ENCODE results near the gene TNS2. TPM values are rescaled to one million over a fixed set of nuclear protein-coding genes. Genes with fewer than 3 reads are reported as not detected.

TNS2 gene
- total RNA-seq, 1 donor from 2014 or later, result 232 TPM

GRCh38 chr12:53039851-53040250, 10.0 kb upstream of the TNS2 start:
- DNase-seq, result no peak
- no peak for ATAC-seq
- Histone ChIP-seq H3K36me3 (peaks cover 55% of the 10 kb centered on the region), H3K9me3 (no peaks in the 10 kb centered on the region), H3K4me1 (peaks cover 20% of the 10 kb centered on the region), H3K4me3 (no peak overlapping the region), H3K27ac (no peak overlapping the region), H3K27me3 (no peaks in the 10 kb centered on the region)
- TF ChIP-seq CTCF (IDR thresholded peaks at IDR 0.05), result no peak
- intact Hi-C loops (cut with DNase I), result no loop called here

GRCh38 chr12:53042607-53043454, 7.0 kb upstream of the TNS2 start:
- intact Hi-C loops (cut with DNase I), result no loop called here
- Histone ChIP-seq H3K27me3 (no peaks in the 10 kb centered on the region), H3K4me3 (no peak overlapping the region), H3K27ac (no peak overlapping the region), H3K9me3 (no peaks in the 10 kb centered on the region), H3K4me1 (peaks cover 37% of the 10 kb centered on the region), H3K36me3 (peaks cover 25% of the 10 kb centered on the region)
- no peak for ATAC-seq
- no peak for DNase-seq
- no peak for TF ChIP-seq CTCF (IDR thresholded peaks at IDR 0.05)

DNA sequence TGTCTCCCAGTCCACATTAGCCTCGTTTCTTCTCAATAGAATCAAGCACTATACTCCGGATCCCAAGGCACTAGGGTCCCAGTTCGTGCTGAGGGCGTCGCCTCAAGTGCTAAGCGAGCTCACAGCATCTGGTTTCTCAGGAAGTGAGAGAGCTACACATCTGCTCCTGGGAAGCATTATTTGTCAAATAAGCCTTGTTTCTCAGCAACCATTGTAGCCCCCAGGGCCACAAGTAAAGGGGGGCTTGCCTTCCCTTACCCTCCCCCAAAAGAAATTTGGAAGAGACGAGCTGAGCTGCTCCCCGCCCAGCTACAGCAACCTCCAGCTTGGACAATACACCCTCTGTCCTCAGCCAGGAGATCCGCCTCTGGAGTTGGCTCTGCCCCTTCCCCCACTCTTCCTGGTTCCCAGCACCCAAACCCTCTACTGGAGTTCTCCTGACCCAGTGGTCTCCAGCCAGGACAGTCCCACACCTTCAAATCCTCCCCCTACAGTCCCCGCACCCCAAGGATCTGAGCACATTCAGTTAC, 5.7 kb upstream of the TNS2 start:
- TF ChIP-seq CTCF (IDR thresholded peaks at IDR 0.05), result no peak
- DNase-seq (no peak), ATAC-seq (no peak)
- Histone ChIP-seq H3K4me1 (peaks cover 39% of the 10 kb centered on the region), H3K9me3 (no peaks in the 10 kb centered on the region), H3K27ac (peak overlapping the region; percentile 98), H3K36me3 (peaks cover 16% of the 10 kb centered on the region), H3K27me3 (no peaks in the 10 kb centered on the region), H3K4me3 (no peak overlapping the region)
- intact Hi-C loops (cut with DNase I), result no loop called here

GRCh38 chr12:53044896-53045695, 4.8 kb upstream of the TNS2 start:
- ATAC-seq (no peak), DNase-seq (no peak)
- Histone ChIP-seq H3K36me3 (peaks cover 7% of the 10 kb centered on the region), H3K4me1 (peaks cover 35% of the 10 kb centered on the region), H3K27me3 (no peaks in the 10 kb centered on the region), H3K27ac (peak overlapping the region; percentile 98), H3K4me3 (peak overlapping the region; percentile 67), H3K9me3 (no peaks in the 10 kb centered on the region)
- TF ChIP-seq CTCF (IDR thresholded peaks at IDR 0.05), result no peak
- intact Hi-C loops (cut with DNase I), result no loop called here

GRCh38 chr12:53045696-53046045, 4.2 kb upstream of the TNS2 start:
- Histone ChIP-seq H3K36me3 (peaks cover 5% of the 10 kb centered on the region), H3K4me1 (peaks cover 35% of the 10 kb centered on the region), H3K4me3 (peak overlapping the region; percentile 67), H3K9me3 (no peaks in the 10 kb centered on the region), H3K27ac (peak overlapping the region; percentile 98), H3K27me3 (no peaks in the 10 kb centered on the region)
- no peak for TF ChIP-seq CTCF (IDR thresholded peaks at IDR 0.05)
- intact Hi-C loops (cut with DNase I), result no loop called here
- DNase-seq (no peak), ATAC-seq (no peak)

Measured in upper lobe of right lung (tissue), 1 donor.